Heart right ventricle (tissue), 16 donors: Measurements from ENCODE around the gene SECTM1. TPM values are rescaled to one million over a fixed set of nuclear protein-coding genes. Genes with fewer than 3 reads are reported as not detected.

Experiments used
- ATAC-seq, 8 donors: fragments of 200-7000 bp; cut with Tn5 transposase; one replicate each; pipeline ENCODE4 v1.9.1; 2020; ENCODE audit warnings: mild to moderate bottlenecking in 8 of 8, moderate library complexity in 8 of 8, moderate number of reproducible peaks in 1 of 8
- DNase-seq, 2 donors: peaks; one replicate each; pipeline ENCODE4 v3.0.0-alpha.2; 2020
- H3K27ac ChIP-seq, 10 donors: fragments of 200-600 bp; sonication (generic) in 2 of 10; one replicate each; pipeline versions ENCODE4 v1.5.0 to v1.8.0; 2020 to 2022; ENCODE audit warnings: mild to moderate bottlenecking in 3 of 10
- H3K27me3 ChIP-seq, 7 donors: fragments of 200-600 bp; one replicate each; pipeline ENCODE4 v1.8.0; 2021 to 2022; ENCODE audit warnings: mild to moderate bottlenecking in 2 of 7
- H3K36me3 ChIP-seq, 9 donors: fragments of 200-600 bp; sonication (generic) in 1 of 9; one replicate each; pipeline versions ENCODE4 v1.5.0 to v1.8.0; 2020 to 2022; ENCODE audit warnings: mild to moderate bottlenecking in 2 of 9
- H3K4me1 ChIP-seq, 9 donors: fragments of 200-600 bp; sonication (generic) in 1 of 9; one replicate each; pipeline versions ENCODE4 v1.5.0 to v1.8.0; 2020 to 2022; ENCODE audit warnings: mild to moderate bottlenecking in 4 of 9
- H3K4me3 ChIP-seq, 10 donors: fragments of 200-600 bp; sonication (generic) in 2 of 10; one replicate each; pipeline versions ENCODE4 v1.5.0 to v1.8.0; 2020 to 2022; ENCODE audit warnings: mild to moderate bottlenecking in 7 of 10, moderate library complexity in 2 of 10
- H3K9me3 ChIP-seq, 11 donors: fragments of 200-600 bp in 10 of 11; sonication (generic) in 2 of 11; one replicate each; pipeline versions ENCODE4 v1.5.0 to v1.8.0; 2013 to 2022; ENCODE audit warnings: mild to moderate bottlenecking in 2 of 11, control low read depth in 1 of 11, moderate library complexity in 1 of 11
- CTCF ChIP-seq, 9 donors: fragments of 200-600 bp; sonication (generic) in 2 of 9; IDR thresholded peaks; one replicate each; pipeline versions ENCODE4 v1.5.0 to v1.8.0; 2021 to 2022; ENCODE audit warnings: antibody characterized with exemption in 9 of 9, mild to moderate bottlenecking in 5 of 9, moderate library complexity in 1 of 9
- WGBS, 2 donors: extraction: QIAGEN DNeasy Blood & Tissue Kit; methylation state at CpG; one replicate each; pipeline ENCODE4 v1.1.7; 2013; ENCODE audit warnings: inconsistent platforms in 1 of 2; 5-methylcytosine and 5-hydroxymethylcytosine counted together
- intact Hi-C, 10 donors: fragments of 100-400 bp; cut with DNase I; formaldehyde crosslinking; loops; one replicate each; pipeline versions ENCODE4 v1.11.1 to v1.14.2; 2022
- polyA plus RNA-seq, 2 donors: library from polyadenylated mRNA; stranded (reverse); fragments of 200-250 nt; gene quantifications; one replicate each; pipeline ENCODE4 v1.2.3, GENCODE V29; 2013
- total RNA-seq, 10 donors: library from RNA; stranded (reverse); fragmentation: NEBNext Ultra II Directional in 3 of 10; extraction: Animal tissue kit (Norgen Biotek cat#: 25700) in 3 of 10; gene quantifications; one replicate each; pipeline versions ENCODE4 v1.2.1 to v1.2.4, GENCODE V29; 2021 to 2023
- donor health status: Arrhythmogenic right ventricular cardiomyopathy.
- donor health status: ischemic (EF 13 %, LVEDD 7.1; RV severe dilation, severe dysfunction).
- donor health status: healthy with polysubstance abuse.
- donor health status: DM: no; HTN: yes; CAD: no.
- donor health status: DM: no; HTN: no; CAD: no.
- donor health status: ischemic (EF 25% LVEDD 6.9; RV normal size, moderate dysfunction).
- donor health status: ischemic (EF 25% LVEDD 5.7; RV mildly dilated, moderate dysfunction).
- donor health status: healthy.
- donor health status: DM: yes; HTN: yes; CAD: no.
- donor health status: Ischemic cardiomyopathy.
- donor health status: ischemic (EF 35%, LVEDD 5.7; RV mildly dilated, moderate dysfunction).
- donor health status: nonischemic (EF 11% LVEDD 7.7; RV severe dilation, severe dysfunction).
- donor health status: DM: yes; HTN: yes; CAD: no.
- donor health status: PGD.
- donor health status: ischemic (EF 29% LVEDD 5.4; RV normal size, mild dysfunction).
- donor health status: nonischemic (EF 23%, LVEDD 6.1; RV moderate dilation, normal function).

Gene SECTM1
- total and polyA plus RNA-seq, 12 donors = 1.7 to 29.9 (median 3.6) TPM

- Histone ChIP-seq H3K4me1 (peaks cover 0 to 19% (median 3%) of the 10 kb centered on the region in 9 donors), H3K36me3 (no peaks in the 10 kb centered on the region), H3K27ac (no peak overlapping the region), H3K27me3 (peaks cover 17 to 68% (median 52%) of the 10 kb centered on the region in 7 donors), H3K9me3 (no peaks in the 10 kb centered on the region), H3K4me3 (peak overlapping the region in 2 of 10 donors; percentile 17 to 44)
- DNase-seq (peak in 1 of 2 donors; percentile 11), ATAC-seq (no peak)
- no peak for TF ChIP-seq CTCF (IDR thresholded peaks at IDR 0.05)
- intact Hi-C loops = loop anchor here in 2 of 10 donors (5.0 kb wide), 2 partner anchors 58 to 113 kb away; no protein-coding TSS in a partner anchor
- WGBS, 2 donors = 38% methylated on average over 32 of the region's 32 CpGs
Observed at GRCh38 chr17:82314727-82315605, 18.6 kb downstream of the SECTM1 start.

GRCh38 chr17:82314012-82314726, 19.4 kb downstream of the SECTM1 start:
- intact Hi-C loops = loop anchor here in 1 of 10 donors (5.0 kb wide), 1 partner anchor 112 kb away; no protein-coding TSS in a partner anchor
- no peaks in the 10 kb centered on the region for H3K36me3 ChIP-seq
- 73 to 74% methylated on average over 27 of the region's 27 CpGs for WGBS, 2 donors
- DNase-seq (no peak), ATAC-seq (peak in 1 of 8 donors; percentile 12)
- H3K27ac ChIP-seq = no peak overlapping the region
- no peak for TF ChIP-seq CTCF (IDR thresholded peaks at IDR 0.05)
- peaks cover 0 to 19% (median 3%) of the 10 kb centered on the region in 9 donors for H3K4me1 ChIP-seq
- no peak overlapping the region for H3K4me3 ChIP-seq
- H3K27me3 ChIP-seq = peaks cover 17 to 76% (median 60%) of the 10 kb centered on the region in 7 donors
- H3K9me3 ChIP-seq = no peaks in the 10 kb centered on the region

GRCh38 chr17:82313195-82314011, 20.2 kb downstream of the SECTM1 start:
- no peak overlapping the region for H3K27ac ChIP-seq
- H3K27me3 ChIP-seq = peaks cover 17 to 80% (median 63%) of the 10 kb centered on the region in 7 donors
- no peak overlapping the region for H3K4me3 ChIP-seq
- intact Hi-C loops = loop anchor here in 1 of 10 donors (5.0 kb wide), 1 partner anchor 111 kb away; no protein-coding TSS in a partner anchor
- peaks cover 0 to 24% (median 3%) of the 10 kb centered on the region in 9 donors for H3K4me1 ChIP-seq
- DNase-seq (no peak), ATAC-seq (no peak)
- H3K36me3 ChIP-seq = no peaks in the 10 kb centered on the region
- H3K9me3 ChIP-seq = no peaks in the 10 kb centered on the region
- WGBS, 2 donors = 81 to 84% methylated on average over 28 of the region's 28 CpGs
- no peak for TF ChIP-seq CTCF (IDR thresholded peaks at IDR 0.05)
